Esophagus squamous epithelium (tissue), 5 donors: ENCODE measurements around the gene CSPG4. TPM values are rescaled to one million over a fixed set of nuclear protein-coding genes. Genes with fewer than 3 reads are reported as not detected.
"Not testable (repeated sequence)": the region's sequence is repeated elsewhere in the genome, so short reads cannot be mapped to it uniquely, and the experiment has no call there.

ENCODE experiments used
- DNase-seq: peaks from one replicate; lab custom pipeline; 2025; lab: John Stamatoyannopoulos, UW
- H3K27ac ChIP-seq, 4 donors: fragments of 200-600 bp; sonication (generic); one replicate each; pipeline ENCODE4 v1.5.1; 2016 to 2019; ENCODE audit warnings: mild to moderate bottlenecking in 1 of 4
- H3K27me3 ChIP-seq, 4 donors: fragments of 200-600 bp; sonication (generic); 1 replicate in 3 of 4; 2 replicates in 1 of 4; pipeline versions ENCODE4 v1.5.1 to v1.6.0; 2017 to 2021; ENCODE audit warnings: antibody characterized with exemption in 1 of 4
- H3K36me3 ChIP-seq, 3 donors: fragments of 200-600 bp; sonication (generic); one replicate each; pipeline ENCODE4 v1.5.1; 2016 to 2019
- H3K4me1 ChIP-seq, 3 donors: fragments of 200-600 bp; sonication (generic); one replicate each; pipeline ENCODE4 v1.5.1; 2017 to 2019
- H3K4me3 ChIP-seq, 4 donors: fragments of 200-600 bp; sonication (generic); 1 replicate in 3 of 4; 2 replicates in 1 of 4; pipeline ENCODE4 v1.5.1; 2016 to 2019; ENCODE audit warnings: mild to moderate bottlenecking in 2 of 4, moderate library complexity in 1 of 4
- H3K9me3 ChIP-seq, 3 donors: fragments of 200-600 bp; sonication (generic); one replicate each; pipeline ENCODE4 v1.5.1; 2016 to 2019
- CTCF ChIP-seq, 6 experiments: fragments of 450-650 bp in 4 of 6; fragments of 200-600 bp in 2 of 6; sonication (generic) in 2 of 6; IDR thresholded peaks; one replicate each; pipeline ENCODE4 v1.5.1; 2016 to 2019; ENCODE audit warnings: antibody characterized with exemption in 6 of 6, mild to moderate bottlenecking in 4 of 6, moderate library complexity in 4 of 6
- POLR2A ChIP-seq, 4 donors: fragments of 450-650 bp; IDR thresholded peaks; one replicate each; pipeline ENCODE4 v1.6.1; 2017; ENCODE audit warnings: antibody characterized with exemption in 4 of 4, mild to moderate bottlenecking in 4 of 4, moderate library complexity in 3 of 4
- WGBS, 2 donors: methylation state at CpG; one replicate each; pipeline ENCODE4 v1.1.5; 2018; 5-methylcytosine and 5-hydroxymethylcytosine counted together
- intact Hi-C: fragments of 100-400 bp; cut with DNase I; formaldehyde crosslinking; loops from one replicate; pipeline ENCODE4 v1.15.0; 2022
- total RNA-seq, 4 donors: library from RNA; depleted of rRNA; stranded (reverse); fragments of >200 nt; gene quantifications; one replicate each; pipeline ENCODE4 v1.1.0, GENCODE V29; 2016
- donor health status: DM: yes; HTN: yes; CAD: no.

The CSPG4 gene
- total RNA-seq, 4 donors from 2014 or later: 2.9 to 13.4 (median 4.2) TPM

- peaks cover 14 to 54% (median 24%) of the 10 kb centered on the region in 3 donors for H3K4me1 ChIP-seq
- no peak for DNase-seq
- H3K9me3 ChIP-seq: no peaks in the 10 kb centered on the region
- peak overlapping the region in 2 of 4 donors; percentile 76 to 85 for H3K27ac ChIP-seq
- H3K36me3 ChIP-seq: no peaks in the 10 kb centered on the region
- no peak for TF ChIP-seq POLR2A (IDR thresholded peaks at IDR 0.05)
- no peak for TF ChIP-seq CTCF (IDR thresholded peaks at IDR 0.05)
- peaks cover 0 to 24% (median 0%) of the 10 kb centered on the region in 4 donors for H3K27me3 ChIP-seq
- no peak overlapping the region for H3K4me3 ChIP-seq
- WGBS, 2 donors: 84 to 85% methylated on average over 3 of the region's 3 CpGs
- intact Hi-C loops: no loop called here
Measured at GRCh38 chr15:75714195-75714594, 1.5 kb upstream of the CSPG4 start.

- H3K27ac ChIP-seq: peak overlapping the region; percentile 32 to 87 (median 80)
- peaks cover 14 to 57% (median 22%) of the 10 kb centered on the region in 3 donors for H3K4me1 ChIP-seq
- no peak for DNase-seq
- peak overlapping the region in 3 of 4 donors; percentile 45 to 72 (median 51) for H3K4me3 ChIP-seq
- 31 to 54% methylated on average over 2 to 9 of the region's 9 CpGs for WGBS, 2 donors
- peaks cover 0 to 24% (median 0%) of the 10 kb centered on the region in 4 donors for H3K27me3 ChIP-seq
- intact Hi-C loops: no loop called here
- TF ChIP-seq CTCF (IDR thresholded peaks at IDR 0.05): no peak
- TF ChIP-seq POLR2A (IDR thresholded peaks at IDR 0.05): no peak
- H3K36me3 ChIP-seq: no peaks in the 10 kb centered on the region
- H3K9me3 ChIP-seq: no peaks in the 10 kb centered on the region
Measured at GRCh38 chr15:75713338-75713895, 769 bp upstream of the CSPG4 start.

- peaks cover 0 to 24% (median 0%) of the 10 kb centered on the region in 4 donors for H3K27me3 ChIP-seq
- H3K4me1 ChIP-seq: peaks cover 14 to 52% (median 19%) of the 10 kb centered on the region in 3 donors
- H3K4me3 ChIP-seq: peak overlapping the region in 2 of 4 donors; percentile 51 to 72
- H3K9me3 ChIP-seq, H3K36me3 ChIP-seq, intact Hi-C loops, DNase-seq: not testable (repeated sequence)
- 20% methylated on average over 1 of the region's 7 CpGs; no CpG with 5 or more reads in 1 of the 2 donors for WGBS, 2 donors
- peak overlapping the region in 3 of 4 donors; percentile 57 to 87 (median 76) for H3K27ac ChIP-seq
Measured at GRCh38 chr15:75711495-75711894, 1.2 kb downstream of the CSPG4 start.

GRCh38 chr15:75710874-75711273 is 1.8 kb downstream of the CSPG4 start:
- Histone ChIP-seq H3K4me1 (peaks cover 14 to 56% (median 19%) of the 10 kb centered on the region in 3 donors), H3K27ac (peak overlapping the region in 2 of 4 donors; percentile 52 to 67), H3K27me3 (peaks cover 0 to 24% (median 0%) of the 10 kb centered on the region in 4 donors)
- H3K4me3 ChIP-seq, H3K36me3 ChIP-seq, intact Hi-C loops, H3K9me3 ChIP-seq, DNase-seq: not testable (repeated sequence)
- 53% methylated on average over 2 of the region's 5 CpGs; no CpG with 5 or more reads in 1 of the 2 donors for WGBS, 2 donors

GRCh38 chr15:75709458-75709857 is 3.2 kb downstream of the CSPG4 start:
- H3K36me3 ChIP-seq, intact Hi-C loops, H3K9me3 ChIP-seq, DNase-seq: not testable (repeated sequence)
- Histone ChIP-seq H3K4me1 (peaks cover 17 to 63% (median 27%) of the 10 kb centered on the region in 3 donors), H3K4me3 (peak overlapping the region in 3 of 4 donors; percentile 5 to 43 (median 21)), H3K27me3 (peaks cover 0 to 24% (median 0%) of the 10 kb centered on the region in 4 donors), H3K27ac (peak overlapping the region; percentile 30 to 79 (median 72))
- peak in 1 of 4 donors; percentile 30 for TF ChIP-seq POLR2A (IDR thresholded peaks at IDR 0.05)
- 52 to 76% methylated on average over 5 of the region's 15 CpGs for WGBS, 2 donors

- intact Hi-C loops: no loop called here
- peak overlapping the region in 3 of 4 donors; percentile 78 to 86 (median 79) for H3K27ac ChIP-seq
- 78 to 80% methylated on average over 2 of the region's 2 CpGs for WGBS, 2 donors
- DNase-seq: no peak
- no peak for TF ChIP-seq POLR2A (IDR thresholded peaks at IDR 0.05)
- TF ChIP-seq CTCF (IDR thresholded peaks at IDR 0.05): no peak
- no peak overlapping the region for H3K4me3 ChIP-seq
- no peaks in the 10 kb centered on the region for H3K9me3 ChIP-seq
- H3K4me1 ChIP-seq: peaks cover 12 to 58% (median 20%) of the 10 kb centered on the region in 3 donors
- no peaks in the 10 kb centered on the region for H3K36me3 ChIP-seq
- H3K27me3 ChIP-seq: peaks cover 0 to 11% (median 0%) of the 10 kb centered on the region in 4 donors
Measured at GRCh38 chr15:75706682-75706954, 6.0 kb downstream of the CSPG4 start.
